Osteocyte (in vitro differentiated cells): Measurements from ENCODE around the gene GUSB. TPM values are rescaled to one million over a fixed set of nuclear protein-coding genes. Genes with fewer than 3 reads are reported as not detected.
"Not testable (repeated sequence)": the region's sequence is repeated elsewhere in the genome, so short reads cannot be mapped to it uniquely, and the experiment has no call there.

Experiments used
- DNase-seq: peaks from one replicate; pipeline ENCODE4 v3.0.0; 2021; ENCODE audit warnings: mixed read lengths; ENCODE audit not compliant: unreplicated experiment; ENCODE audit errors: extremely low spot score
- H3K27ac Mint-ChIP-seq: one replicate; pipeline ENCODE4 v1.8.0; 2021; ENCODE audit warnings: mild to moderate bottlenecking, mixed read lengths; ENCODE audit not compliant: unreplicated experiment
- H3K27me3 Mint-ChIP-seq: one replicate; pipeline ENCODE4 v1.8.0; 2021; ENCODE audit warnings: mixed read lengths; ENCODE audit not compliant: unreplicated experiment
- H3K36me3 Mint-ChIP-seq: one replicate; pipeline ENCODE4 v1.8.0; 2021; ENCODE audit warnings: mixed read lengths; ENCODE audit not compliant: unreplicated experiment
- H3K4me1 Mint-ChIP-seq: one replicate; pipeline ENCODE4 v1.8.0; 2021; ENCODE audit warnings: mixed read lengths; ENCODE audit not compliant: unreplicated experiment
- H3K4me3 Mint-ChIP-seq: one replicate; pipeline ENCODE4 v1.8.0; 2021; ENCODE audit warnings: mild to moderate bottlenecking, moderate library complexity, mixed read lengths; ENCODE audit not compliant: unreplicated experiment
- H3K9me3 Mint-ChIP-seq: one replicate; pipeline ENCODE4 v1.8.0; 2021; ENCODE audit warnings: mixed read lengths; ENCODE audit not compliant: unreplicated experiment
- total RNA-seq: library from RNA; stranded (reverse); gene quantifications from 2 replicates; pipeline ENCODE4 v1.2.1, GENCODE V29; 2021
- TF ChIP-seq, protein P1 (sequence below): fragments of 200-600 bp; sonication (generic); IDR thresholded peaks from 2 replicates; pipeline ENCODE4 v1.5.0; 2021; ENCODE audit warnings: antibody characterized with exemption, mild to moderate bottlenecking, moderate library complexity

GUSB gene
- total RNA-seq, 1 donor from 2014 or later: 48.2 TPM

DNA sequence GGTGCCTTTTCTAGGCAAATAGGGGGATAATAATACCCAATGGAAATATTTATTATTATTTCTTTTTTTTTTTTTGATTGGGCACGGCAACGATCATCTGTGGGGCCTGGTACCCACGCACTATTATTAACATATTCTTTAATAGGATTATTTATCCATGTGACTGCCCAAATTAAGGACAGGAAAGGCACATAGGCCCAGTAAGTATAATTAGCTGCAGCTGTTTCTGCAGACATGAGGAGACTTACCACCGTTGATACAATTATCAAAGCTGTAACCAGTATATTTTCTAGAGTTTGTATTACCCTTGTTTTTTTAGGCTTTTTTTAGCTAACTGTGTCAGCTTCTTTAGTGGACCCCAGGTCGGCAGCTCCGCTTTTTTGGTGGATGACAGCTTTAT is 25.2 kb upstream of the GUSB start:
- Mint-ChIP-seq H3K27me3 (no peaks in the 10 kb centered on the region), H3K27ac (no peak overlapping the region), H3K4me1 (no peaks in the 10 kb centered on the region), H3K4me3 (no peak overlapping the region), H3K9me3 (no peaks in the 10 kb centered on the region), H3K36me3 (no peaks in the 10 kb centered on the region)
- no peak for DNase-seq
- TF ChIP-seq, protein P1, sequence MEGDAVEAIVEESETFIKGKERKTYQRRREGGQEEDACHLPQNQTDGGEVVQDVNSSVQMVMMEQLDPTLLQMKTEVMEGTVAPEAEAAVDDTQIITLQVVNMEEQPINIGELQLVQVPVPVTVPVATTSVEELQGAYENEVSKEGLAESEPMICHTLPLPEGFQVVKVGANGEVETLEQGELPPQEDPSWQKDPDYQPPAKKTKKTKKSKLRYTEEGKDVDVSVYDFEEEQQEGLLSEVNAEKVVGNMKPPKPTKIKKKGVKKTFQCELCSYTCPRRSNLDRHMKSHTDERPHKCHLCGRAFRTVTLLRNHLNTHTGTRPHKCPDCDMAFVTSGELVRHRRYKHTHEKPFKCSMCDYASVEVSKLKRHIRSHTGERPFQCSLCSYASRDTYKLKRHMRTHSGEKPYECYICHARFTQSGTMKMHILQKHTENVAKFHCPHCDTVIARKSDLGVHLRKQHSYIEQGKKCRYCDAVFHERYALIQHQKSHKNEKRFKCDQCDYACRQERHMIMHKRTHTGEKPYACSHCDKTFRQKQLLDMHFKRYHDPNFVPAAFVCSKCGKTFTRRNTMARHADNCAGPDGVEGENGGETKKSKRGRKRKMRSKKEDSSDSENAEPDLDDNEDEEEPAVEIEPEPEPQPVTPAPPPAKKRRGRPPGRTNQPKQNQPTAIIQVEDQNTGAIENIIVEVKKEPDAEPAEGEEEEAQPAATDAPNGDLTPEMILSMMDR: no peak

DNA sequence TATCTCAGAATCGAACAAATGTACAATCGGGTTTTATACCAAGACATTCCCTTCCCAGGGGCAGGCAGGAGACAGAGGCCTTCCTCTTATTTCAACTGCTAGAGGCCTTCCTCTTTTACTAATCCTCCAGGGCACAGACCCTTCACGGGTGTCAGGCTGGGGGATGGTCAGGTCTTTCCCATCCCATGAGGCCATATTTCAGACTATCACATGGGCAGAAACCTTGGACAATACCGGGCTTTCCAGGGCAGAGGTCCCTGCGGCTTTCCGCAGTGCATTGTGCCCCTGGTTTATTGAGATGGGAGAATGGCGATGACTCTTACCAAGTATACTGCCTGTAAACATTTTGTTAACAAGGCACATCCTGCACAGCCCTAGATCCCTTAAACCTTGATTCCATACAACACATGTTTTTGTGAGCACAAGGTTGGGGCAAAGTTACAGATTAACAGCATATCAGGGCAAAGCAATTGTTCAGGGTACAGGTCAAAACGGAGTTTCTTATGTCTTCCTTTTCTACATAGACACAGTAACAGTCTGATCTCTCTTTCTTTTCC is 23.2 kb upstream of the GUSB start:
- not testable (repeated sequence) for H3K4me1 Mint-ChIP-seq, H3K27ac Mint-ChIP-seq

DNA sequence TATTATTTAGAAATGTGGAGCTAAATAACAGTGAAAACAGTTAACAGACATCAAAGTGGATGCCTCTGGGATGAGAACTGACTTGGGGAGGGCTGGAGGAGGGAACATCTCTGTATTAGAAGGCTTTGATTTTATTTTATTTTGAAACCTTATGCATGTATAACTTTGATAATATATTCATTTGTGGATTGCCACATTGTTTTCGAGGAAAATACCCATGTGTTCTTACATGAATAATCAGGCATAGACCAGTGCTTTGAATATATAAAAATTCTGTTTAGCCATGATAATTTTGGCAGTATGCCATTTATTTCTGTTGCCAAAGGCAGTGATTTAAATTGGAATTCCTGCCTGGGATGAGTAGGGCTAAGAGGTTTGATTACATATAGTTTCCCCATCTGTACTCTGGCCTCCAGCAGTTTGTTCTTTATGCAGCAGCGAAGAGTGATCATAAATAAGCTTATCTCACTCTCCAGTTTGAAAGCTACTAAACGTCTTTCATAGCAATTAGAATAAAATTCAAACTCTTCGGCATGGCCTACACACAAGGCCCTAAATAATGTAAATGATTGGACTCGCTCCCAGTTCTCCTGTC is 18.9 kb upstream of the GUSB start:
- DNase-seq, H3K36me3 Mint-ChIP-seq, H3K4me3 Mint-ChIP-seq, H3K4me1 Mint-ChIP-seq, H3K9me3 Mint-ChIP-seq, H3K27me3 Mint-ChIP-seq, H3K27ac Mint-ChIP-seq: not testable (repeated sequence)

More for the DNA sequence above, 23.2 kb upstream of the GUSB start:
- H3K36me3 Mint-ChIP-seq, DNase-seq, H3K27me3 Mint-ChIP-seq, H3K4me3 Mint-ChIP-seq, H3K9me3 Mint-ChIP-seq: not testable (repeated sequence)

DNA sequence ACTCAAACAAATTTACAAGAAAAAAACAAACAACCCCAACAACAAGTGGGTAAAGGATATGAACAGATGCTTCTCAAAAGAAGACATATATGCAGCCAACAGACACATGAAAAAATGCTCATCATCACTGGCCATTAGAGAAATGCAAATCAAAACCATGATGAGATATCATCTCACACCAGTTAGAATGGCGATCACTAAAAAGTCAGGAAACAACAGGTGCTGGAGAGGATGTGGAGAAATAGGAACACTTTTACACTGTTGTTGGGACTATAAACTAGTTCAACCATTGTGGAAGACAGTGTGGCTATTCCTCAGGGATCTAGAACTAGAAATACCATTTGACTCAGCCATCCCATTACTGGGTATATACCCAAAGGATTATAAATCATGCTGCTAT is 13.0 kb upstream of the GUSB start:
- H3K4me3 Mint-ChIP-seq, H3K4me1 Mint-ChIP-seq, H3K27ac Mint-ChIP-seq, DNase-seq, H3K9me3 Mint-ChIP-seq, H3K36me3 Mint-ChIP-seq: not testable (repeated sequence)
- H3K27me3 Mint-ChIP-seq: peaks cover 24% of the 10 kb centered on the region

DNA sequence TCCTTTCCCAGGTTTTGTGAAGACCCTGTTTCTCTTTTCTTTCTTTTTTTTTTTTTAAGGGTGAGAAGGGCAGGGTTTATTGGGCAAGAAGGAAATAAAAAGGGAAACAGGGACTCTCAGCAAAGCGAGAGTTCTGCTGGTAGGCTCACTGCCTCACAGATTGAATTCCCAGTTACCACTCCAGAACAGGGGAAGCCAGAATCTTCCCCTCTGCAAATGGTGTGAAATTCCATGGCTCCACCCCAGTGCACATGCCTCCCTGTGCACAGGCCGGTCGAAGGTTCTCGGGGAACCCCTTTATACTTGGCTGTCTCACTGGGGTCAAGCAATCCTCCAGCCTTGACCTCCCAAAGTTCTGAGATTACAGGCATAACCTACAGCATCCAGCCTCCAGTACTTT is 10.5 kb upstream of the GUSB start:
- no peak for DNase-seq
- no peaks in the 10 kb centered on the region for H3K4me1 Mint-ChIP-seq
- no peaks in the 10 kb centered on the region for H3K36me3 Mint-ChIP-seq
- TF ChIP-seq, protein P1: no peak
- no peaks in the 10 kb centered on the region for H3K9me3 Mint-ChIP-seq
- H3K27me3 Mint-ChIP-seq: peaks cover 24% of the 10 kb centered on the region
- no peak overlapping the region for H3K4me3 Mint-ChIP-seq
- H3K27ac Mint-ChIP-seq: no peak overlapping the region

DNA sequence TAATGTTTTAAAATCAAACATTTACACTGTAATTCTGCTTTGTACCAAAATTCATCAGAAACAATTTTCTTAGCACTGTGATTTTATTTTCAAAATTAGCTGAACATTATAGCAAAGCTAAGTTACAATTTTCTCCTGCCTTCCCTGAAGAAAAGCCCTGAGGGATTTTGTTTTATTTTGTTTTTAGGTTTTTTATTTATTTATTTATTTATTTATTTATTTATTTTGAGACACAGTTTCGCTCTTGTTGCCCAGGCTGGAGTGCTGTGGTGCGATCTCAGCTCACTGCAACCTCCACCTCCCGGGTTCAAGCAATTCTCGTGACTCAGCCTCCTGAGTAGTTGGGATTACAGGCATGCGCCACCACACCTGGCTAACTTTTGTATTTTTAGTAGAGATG is 9.8 kb upstream of the GUSB start:
- not testable (repeated sequence) for H3K9me3 Mint-ChIP-seq, H3K4me3 Mint-ChIP-seq, H3K36me3 Mint-ChIP-seq, DNase-seq, H3K27ac Mint-ChIP-seq, H3K4me1 Mint-ChIP-seq
- peaks cover 24% of the 10 kb centered on the region for H3K27me3 Mint-ChIP-seq

DNA sequence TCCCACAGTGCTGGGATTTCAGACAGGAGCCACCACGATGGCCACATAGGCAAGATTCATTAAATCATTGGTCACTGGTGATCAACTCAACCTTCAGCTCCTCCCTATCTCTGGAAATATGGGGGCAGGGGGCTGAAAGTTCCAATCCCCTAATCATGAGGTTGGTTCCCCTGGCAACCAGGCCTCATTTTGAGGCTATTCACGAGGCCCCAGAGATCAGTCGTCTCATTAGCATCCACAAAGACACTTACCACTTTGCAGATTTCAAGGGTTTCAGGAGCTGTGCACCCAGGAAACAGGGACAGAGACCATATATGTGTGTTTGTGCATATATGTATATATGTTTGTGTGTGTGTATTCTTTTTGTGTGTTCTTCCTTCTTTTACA is 7.7 kb upstream of the GUSB start:
- no peaks in the 10 kb centered on the region for H3K4me1 Mint-ChIP-seq
- no peak overlapping the region for H3K27ac Mint-ChIP-seq
- DNase-seq: no peak
- no peaks in the 10 kb centered on the region for H3K9me3 Mint-ChIP-seq
- peaks cover 15% of the 10 kb centered on the region for H3K27me3 Mint-ChIP-seq
- TF ChIP-seq, protein P1: no peak
- H3K4me3 Mint-ChIP-seq: no peak overlapping the region
- no peaks in the 10 kb centered on the region for H3K36me3 Mint-ChIP-seq

DNA sequence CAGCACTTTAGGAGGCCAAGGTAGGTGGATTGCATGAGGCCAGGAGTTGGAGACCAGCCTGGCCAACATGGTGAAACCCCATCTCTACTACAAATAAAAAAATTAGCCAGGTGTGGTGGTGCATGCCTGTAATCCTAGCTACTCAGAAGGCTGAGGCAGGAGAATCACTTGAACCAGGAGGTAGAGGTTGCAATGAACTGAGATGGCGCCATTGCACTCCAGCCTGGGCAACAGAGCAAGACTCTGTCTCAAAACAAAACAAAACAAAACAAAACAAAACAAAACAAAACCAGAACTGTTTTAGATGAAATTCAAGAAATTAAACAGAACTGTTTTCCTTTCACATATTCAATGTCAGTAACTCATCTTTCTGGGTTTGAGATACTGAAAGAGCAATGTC is 6.5 kb upstream of the GUSB start:
- DNase-seq, H3K4me3 Mint-ChIP-seq, H3K36me3 Mint-ChIP-seq, H3K27me3 Mint-ChIP-seq, H3K4me1 Mint-ChIP-seq, H3K27ac Mint-ChIP-seq, H3K9me3 Mint-ChIP-seq: not testable (repeated sequence)
